ENCODE results near the gene ACTL6B. TPM values are rescaled to one million over a fixed set of nuclear protein-coding genes. Genes with fewer than 3 reads are reported as not detected.

ACTL6B gene
- total RNA-seq, 1 experiment from 2014 or later: not detected

DNA sequence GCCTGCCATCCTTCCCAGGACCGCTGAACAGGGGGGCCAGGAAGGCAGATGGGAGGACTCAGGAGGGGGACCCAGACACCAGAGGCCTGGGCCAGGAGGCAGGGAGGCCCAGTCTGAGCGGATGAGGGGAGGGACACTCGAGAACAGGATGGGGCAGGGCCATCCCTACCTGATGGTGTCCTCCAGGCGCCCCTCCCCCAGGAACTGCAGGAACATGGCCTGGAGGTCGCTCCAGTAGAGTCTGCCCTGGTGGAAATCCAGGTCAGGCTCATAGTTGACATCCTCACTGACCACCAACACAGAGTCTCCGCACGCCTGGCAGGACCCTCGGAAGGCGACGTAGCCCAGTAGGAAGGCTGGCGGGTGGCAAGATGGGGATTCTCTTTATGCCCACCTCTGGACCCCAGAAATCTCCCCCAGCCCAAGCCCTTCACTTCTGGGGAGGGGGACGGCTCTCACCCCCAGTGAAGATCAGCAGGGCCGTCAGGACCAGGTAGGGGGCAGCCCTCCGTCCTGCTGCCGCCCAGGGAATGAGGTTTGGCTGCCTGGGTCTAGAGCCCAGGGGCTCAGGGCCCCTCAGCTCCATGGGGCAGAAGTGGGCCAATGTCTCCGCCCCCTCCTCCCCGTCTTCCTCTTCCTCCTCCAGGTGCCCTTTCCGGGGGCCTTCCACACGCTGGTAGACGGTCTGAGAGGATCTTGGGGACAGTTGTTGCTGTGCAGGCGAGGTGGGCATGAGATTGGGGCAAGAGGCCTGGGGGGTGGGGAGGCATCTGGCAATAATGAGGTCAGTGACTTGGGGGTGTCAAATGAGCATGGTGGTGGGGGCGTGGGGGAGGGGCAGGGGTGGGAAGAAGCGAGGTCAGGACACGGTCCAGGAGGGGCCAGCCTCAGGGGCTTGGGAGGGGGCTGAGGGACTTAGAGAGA lies 15.5 kb downstream of the ACTL6B start:
- no peaks in the 10 kb centered on the region for H3K36me3 ChIP-seq (ENCODE audit: control insufficient read depth, insufficient read depth, low read length)
- TF ChIP-seq, protein P1, sequence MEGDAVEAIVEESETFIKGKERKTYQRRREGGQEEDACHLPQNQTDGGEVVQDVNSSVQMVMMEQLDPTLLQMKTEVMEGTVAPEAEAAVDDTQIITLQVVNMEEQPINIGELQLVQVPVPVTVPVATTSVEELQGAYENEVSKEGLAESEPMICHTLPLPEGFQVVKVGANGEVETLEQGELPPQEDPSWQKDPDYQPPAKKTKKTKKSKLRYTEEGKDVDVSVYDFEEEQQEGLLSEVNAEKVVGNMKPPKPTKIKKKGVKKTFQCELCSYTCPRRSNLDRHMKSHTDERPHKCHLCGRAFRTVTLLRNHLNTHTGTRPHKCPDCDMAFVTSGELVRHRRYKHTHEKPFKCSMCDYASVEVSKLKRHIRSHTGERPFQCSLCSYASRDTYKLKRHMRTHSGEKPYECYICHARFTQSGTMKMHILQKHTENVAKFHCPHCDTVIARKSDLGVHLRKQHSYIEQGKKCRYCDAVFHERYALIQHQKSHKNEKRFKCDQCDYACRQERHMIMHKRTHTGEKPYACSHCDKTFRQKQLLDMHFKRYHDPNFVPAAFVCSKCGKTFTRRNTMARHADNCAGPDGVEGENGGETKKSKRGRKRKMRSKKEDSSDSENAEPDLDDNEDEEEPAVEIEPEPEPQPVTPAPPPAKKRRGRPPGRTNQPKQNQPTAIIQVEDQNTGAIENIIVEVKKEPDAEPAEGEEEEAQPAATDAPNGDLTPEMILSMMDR (IDR thresholded peaks at IDR 0.05; ENCODE audit: insufficient read depth in 1 of 2, low read depth in 1 of 2, low read length in 1 of 2, severe bottlenecking in 1 of 2, unreplicated experiment in 1 of 2): no peak
- Mint-ChIP-seq H3K9me3 (ENCODE audit: unreplicated experiment) (no peaks in the 10 kb centered on the region), H3K27me3 (ENCODE audit: insufficient read depth, unreplicated experiment) (no peaks in the 10 kb centered on the region), H3K4me1 (ENCODE audit: low read depth, unreplicated experiment) (no peaks in the 10 kb centered on the region), H3K4me3 (ENCODE audit: unreplicated experiment) (no peak overlapping the region), H3K36me3 (ENCODE audit: insufficient read depth, unreplicated experiment) (peaks cover 4% of the 10 kb centered on the region), H3K27ac (ENCODE audit: unreplicated experiment) (no peak overlapping the region)
- no peaks in the 10 kb centered on the region for H3K27me3 ChIP-seq (replicated peaks; ENCODE audit: control insufficient read depth, insufficient read depth, low read length)
- H3K9me3 ChIP-seq: no peaks in the 10 kb centered on the region
- H3K4me1 ChIP-seq: no peaks in the 10 kb centered on the region
- no peak overlapping the region for H3K4me3 ChIP-seq (ENCODE audit: low read depth, low read length)
- BruUV-seq (replicated peaks): no TSS peak
- no peak for DNase-seq
- intact Hi-C loops (cut with micrococcal nuclease; ENCODE audit: unreplicated experiment): no loop called here
- ChIA-PET CTCF (no interaction called here), POLR2A (no interaction called here)

DNA sequence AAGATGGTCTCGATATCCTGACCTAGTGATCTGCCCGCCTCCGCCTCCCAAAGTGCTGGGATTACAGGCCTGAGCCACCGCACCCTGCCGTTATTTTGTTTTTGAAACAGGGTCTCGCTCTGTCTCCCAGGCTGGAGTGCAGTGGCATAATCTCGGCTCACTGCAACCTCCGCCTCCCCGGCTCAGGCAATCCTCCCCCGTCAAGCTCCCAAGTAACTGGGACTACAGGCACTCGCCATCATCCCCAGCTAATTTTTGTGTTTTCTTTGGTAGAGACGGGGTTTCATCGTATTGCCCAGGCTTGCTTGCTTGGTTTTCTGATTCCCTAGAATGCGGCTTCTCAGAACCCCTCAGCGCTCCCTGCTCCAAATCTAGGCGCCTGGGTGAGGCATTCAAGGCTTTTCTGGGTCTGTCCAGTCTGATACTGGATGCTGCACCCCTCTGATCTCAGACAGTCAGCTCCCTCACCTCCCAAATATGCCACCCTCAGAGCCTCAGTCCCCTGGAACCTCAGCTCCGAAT lies 16.2 kb downstream of the ACTL6B start:
- CTCF ChIA-PET: interaction anchor here (1.1 to 1.4 kb wide), 2 partner anchors 28 to 66 kb away, joined by 3 to 6 read pairs; partner anchors contain the start of genes MOSPD3 and POP7
- no peak overlapping the region for H3K4me3 ChIP-seq (ENCODE audit: low read depth, low read length)
- POLR2A ChIA-PET: no interaction called here

More for the DNA sequence above, 16.2 kb downstream of the ACTL6B start:
- H3K27ac Mint-ChIP-seq (ENCODE audit: unreplicated experiment): no peak overlapping the region
- no peaks in the 10 kb centered on the region for H3K27me3 Mint-ChIP-seq (ENCODE audit: insufficient read depth, unreplicated experiment)
- H3K36me3 ChIP-seq (ENCODE audit: control insufficient read depth, insufficient read depth, low read length): no peaks in the 10 kb centered on the region
- TF ChIP-seq, protein P1 (IDR thresholded peaks at IDR 0.05; ENCODE audit: insufficient read depth in 1 of 2, low read depth in 1 of 2, low read length in 1 of 2, severe bottlenecking in 1 of 2, unreplicated experiment in 1 of 2): no peak
- no peak overlapping the region for H3K4me3 Mint-ChIP-seq (ENCODE audit: unreplicated experiment)
- intact Hi-C loops (cut with micrococcal nuclease; ENCODE audit: unreplicated experiment): no loop called here
- DNase-seq: no peak
- H3K4me1 Mint-ChIP-seq (ENCODE audit: low read depth, unreplicated experiment): no peaks in the 10 kb centered on the region
- H3K36me3 Mint-ChIP-seq (ENCODE audit: insufficient read depth, unreplicated experiment): peaks cover 8% of the 10 kb centered on the region
- H3K4me1 ChIP-seq: no peaks in the 10 kb centered on the region
- no peaks in the 10 kb centered on the region for H3K9me3 Mint-ChIP-seq (ENCODE audit: unreplicated experiment)
- no TSS peak for BruUV-seq (replicated peaks)
- H3K9me3 ChIP-seq: no peaks in the 10 kb centered on the region
- H3K27me3 ChIP-seq (replicated peaks; ENCODE audit: control insufficient read depth, insufficient read depth, low read length): no peaks in the 10 kb centered on the region

Data from Caco-2 (cell line).